GM18526 (cell line): ENCODE data around the gene SPOCK3.

Experiments used
- POLR2A ChIP-seq: IDR thresholded peaks from 3 replicates; pipeline ENCODE4 v1.6.1; 2011; ENCODE audit not compliant: insufficient read length; ENCODE audit errors: extremely low read depth

The SPOCK3 gene

GRCh38 chr4:167020410-167020809 is 213.9 kb downstream of the SPOCK3 start:
- no peak for TF ChIP-seq POLR2A

GRCh38 chr4:167014944-167015343 is 219.3 kb downstream of the SPOCK3 start:
- no peak for TF ChIP-seq POLR2A

GRCh38 chr4:167003326-167003725 is 231.0 kb downstream of the SPOCK3 start:
- no peak for TF ChIP-seq POLR2A

- TF ChIP-seq POLR2A = no peak
These were observed 234.0 kb downstream of the SPOCK3 start for GRCh38 chr4:167000141-167000852.

- TF ChIP-seq POLR2A = no peak
These were observed 238.1 kb downstream of the SPOCK3 start for GRCh38 chr4:166996216-166996615.

GRCh38 chr4:166994686-166995085 is 239.6 kb downstream of the SPOCK3 start:
- TF ChIP-seq POLR2A = no peak

DNA sequence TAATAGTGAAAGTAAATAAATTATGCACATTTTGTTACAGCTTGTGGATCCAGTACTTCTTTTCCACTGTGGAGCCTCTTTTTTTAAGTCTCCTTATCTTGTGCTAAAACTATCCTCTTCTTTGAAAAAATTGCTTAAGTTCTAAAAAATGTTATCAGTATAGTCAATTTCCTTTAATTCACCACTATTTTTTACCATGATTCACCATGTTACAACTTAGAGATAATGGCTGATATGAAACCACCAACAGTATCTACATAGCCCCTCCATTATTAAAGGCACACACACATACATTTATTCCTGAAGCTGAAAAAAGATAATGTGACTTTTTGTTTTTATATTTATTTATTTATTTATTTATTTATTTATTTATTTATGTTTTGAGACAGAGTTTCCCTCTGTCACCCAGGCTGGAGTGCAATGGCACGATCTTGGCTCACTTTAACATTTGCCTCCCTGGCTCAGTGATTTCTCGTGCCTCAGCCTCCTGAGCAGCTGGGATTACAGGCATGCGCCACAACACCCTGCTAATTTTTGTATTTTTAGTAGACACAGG is 243.2 kb downstream of the SPOCK3 start:
- TF ChIP-seq POLR2A = no peak

DNA sequence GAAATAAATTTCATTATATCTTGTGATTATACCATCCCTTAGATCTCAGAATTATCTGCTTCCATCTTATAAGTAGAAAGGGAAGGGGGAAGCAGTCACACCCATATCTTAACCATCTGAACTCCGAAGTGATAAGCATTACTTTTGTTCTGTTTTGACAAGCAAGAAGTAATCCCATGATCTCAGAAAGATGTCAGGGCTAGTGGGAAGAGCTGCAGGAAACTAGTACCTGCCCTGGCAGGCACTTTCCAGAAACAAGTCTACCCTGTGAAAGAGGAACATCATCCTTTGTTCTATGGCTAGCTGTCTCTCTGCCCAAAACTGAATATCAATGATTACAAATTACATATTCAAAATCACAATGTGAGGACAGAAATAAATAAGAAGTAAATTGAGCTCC is 244.4 kb downstream of the SPOCK3 start:
- TF ChIP-seq POLR2A = no peak

DNA sequence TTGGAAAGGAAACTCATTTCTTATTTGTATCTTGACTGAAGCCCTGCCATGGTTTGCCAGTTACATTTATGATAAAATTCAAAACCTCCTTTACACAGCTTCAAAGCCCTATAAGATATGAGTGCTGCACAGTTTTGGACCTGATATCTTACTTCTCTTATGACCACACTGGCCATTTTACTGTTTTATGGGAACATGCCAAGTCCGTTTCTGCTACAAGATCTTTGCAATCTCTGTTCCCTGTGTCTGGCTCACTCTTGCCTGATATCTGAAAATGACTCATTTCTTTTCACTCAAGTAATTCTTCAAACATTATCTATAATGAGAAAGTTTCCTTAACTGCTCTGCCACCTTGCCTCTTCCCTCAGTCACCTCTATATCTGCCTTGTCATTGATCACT is 247.3 kb downstream of the SPOCK3 start:
- TF ChIP-seq POLR2A = no peak

- TF ChIP-seq POLR2A = no peak
These were observed 252.4 kb downstream of the SPOCK3 start for GRCh38 chr4:166981847-166982246.

DNA sequence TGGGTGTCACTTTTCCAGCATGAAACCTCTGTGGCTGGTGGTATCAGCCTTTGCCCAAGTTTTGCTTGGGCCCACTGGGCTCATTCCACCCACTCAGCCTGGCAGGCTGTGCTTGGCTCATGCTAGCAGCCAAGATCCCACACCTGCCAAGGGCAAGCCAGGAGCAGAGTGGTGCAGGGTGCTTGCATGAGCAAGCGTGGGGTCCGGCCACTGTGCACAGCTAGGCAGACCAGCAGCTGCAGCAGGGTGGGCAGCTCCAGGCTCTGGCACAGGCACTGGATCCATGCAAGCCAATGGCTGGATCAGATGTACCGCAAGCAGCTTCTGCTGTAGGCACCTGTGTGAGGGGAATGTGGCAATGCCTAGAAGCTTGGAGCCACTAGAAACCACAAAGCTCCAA is 253.9 kb downstream of the SPOCK3 start:
- no peak for TF ChIP-seq POLR2A

DNA sequence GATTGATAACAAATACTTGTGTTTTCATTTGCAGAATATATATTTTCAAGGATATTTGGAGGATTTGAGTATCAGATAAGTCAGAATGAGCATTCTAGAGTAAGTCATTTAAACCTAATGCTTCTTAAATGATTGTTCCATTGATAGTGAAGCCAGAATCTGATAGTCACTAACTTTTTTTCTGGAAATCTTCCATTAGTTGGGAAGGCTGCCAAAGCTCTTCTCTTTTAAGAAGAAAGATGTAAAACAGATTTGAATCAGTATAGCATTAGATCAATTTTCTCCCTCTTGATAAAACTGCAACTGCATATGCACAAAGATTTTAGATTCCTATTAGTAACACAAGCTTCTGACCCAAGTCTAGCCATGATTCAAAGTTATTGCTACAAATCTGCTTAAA is 256.7 kb downstream of the SPOCK3 start:
- TF ChIP-seq POLR2A = no peak

DNA sequence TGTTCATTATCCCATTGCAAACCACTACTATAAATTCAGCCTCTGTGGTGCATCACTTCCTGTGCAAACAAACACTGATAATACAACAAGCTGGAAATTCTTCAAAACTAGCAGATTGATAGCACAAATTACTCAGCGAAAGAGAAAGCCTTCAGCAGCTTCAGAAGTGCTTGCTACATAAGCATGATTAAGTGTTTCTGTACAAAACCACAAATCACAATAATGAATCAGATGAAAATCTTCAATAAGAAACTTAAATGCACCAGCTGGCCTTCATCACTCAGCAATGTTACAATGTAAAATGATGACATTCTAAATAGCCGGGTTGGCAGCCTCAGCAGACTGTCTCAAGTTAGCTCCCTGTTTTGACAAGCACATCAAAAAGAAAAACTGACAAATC is 262.2 kb downstream of the SPOCK3 start:
- no peak for TF ChIP-seq POLR2A

DNA sequence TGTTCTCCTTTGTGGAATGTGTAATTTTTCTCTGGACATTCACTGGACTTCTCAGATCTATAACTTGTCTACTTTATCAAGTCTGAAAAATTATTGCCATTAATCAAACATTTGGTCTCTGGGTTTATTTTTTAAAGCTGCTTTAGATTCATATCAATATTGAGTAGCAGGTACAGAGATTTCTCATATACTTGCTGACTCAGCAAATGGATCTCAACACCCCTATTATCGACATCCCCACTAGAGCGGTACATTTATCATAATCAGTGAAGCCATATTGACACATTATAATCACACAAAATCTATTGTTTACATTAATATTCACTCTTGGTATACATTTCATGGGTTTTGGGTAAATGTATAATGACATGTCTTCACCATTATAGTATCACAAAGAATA is 268.7 kb downstream of the SPOCK3 start:
- no peak for TF ChIP-seq POLR2A

DNA sequence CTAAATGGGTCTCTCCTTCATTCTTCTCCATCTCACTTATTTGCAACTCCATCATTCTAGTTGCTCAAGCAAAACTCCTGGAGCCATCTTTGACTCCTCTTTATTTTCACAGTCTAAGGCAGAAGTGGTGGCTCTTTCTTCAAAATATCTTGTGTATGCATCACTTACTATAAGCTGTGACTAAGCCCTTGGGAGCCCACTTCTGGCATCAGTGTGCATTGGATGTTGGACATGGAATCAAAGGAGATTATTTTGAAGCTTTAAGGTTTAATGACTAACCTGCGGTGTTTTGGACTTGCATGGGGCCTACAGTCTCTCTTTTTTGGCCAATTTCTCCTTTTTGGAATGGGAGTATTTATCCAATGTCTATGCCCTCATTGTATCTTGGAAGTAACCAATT is 276.8 kb downstream of the SPOCK3 start:
- no peak for TF ChIP-seq POLR2A

DNA sequence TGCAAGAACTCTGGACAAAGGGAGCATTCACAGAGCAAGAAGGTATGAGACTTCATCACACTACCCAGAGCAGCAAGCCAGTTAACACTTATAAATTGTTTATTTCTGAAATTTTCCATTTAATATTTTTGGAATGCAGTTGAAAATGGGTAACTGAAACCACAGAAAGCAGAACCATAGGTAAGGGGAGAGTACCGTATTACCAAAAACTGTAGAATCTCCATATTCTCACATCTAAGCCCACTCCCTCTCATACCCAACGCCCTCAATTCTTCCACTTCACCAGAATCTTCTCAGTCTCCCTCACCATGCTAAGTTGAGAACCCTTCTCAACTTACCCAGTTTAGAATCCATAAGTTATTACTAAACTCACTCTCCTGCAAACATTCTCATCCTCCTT is 277.8 kb downstream of the SPOCK3 start:
- no peak for TF ChIP-seq POLR2A

DNA sequence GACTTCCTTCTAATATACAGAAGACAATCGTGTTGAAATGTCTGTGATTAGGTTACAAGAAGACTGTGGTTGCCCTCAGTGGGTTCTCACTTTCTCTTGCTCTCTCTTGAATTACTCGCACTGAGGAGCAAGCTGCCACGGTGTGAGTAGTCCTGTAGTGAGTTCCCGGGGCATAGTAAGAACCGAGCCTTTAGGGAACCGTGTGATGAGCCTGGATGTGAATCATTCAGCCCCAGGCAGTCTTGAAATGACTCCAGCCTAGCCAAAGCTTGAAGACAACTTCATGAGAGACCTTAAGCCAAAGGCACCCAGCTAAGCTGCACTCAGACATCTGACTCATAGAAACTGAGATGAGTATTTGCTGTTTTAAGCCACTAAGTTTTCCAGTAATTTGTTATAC is 292.7 kb downstream of the SPOCK3 start:
- TF ChIP-seq POLR2A = no peak
